Spleen (tissue), 11 donors: ENCODE data around the gene CMTM6. TPM values are rescaled to one million over a fixed set of nuclear protein-coding genes. Genes with fewer than 3 reads are reported as not detected.

Experiments used
- DNase-seq: peaks from one replicate; pipeline ENCODE4 v3.0.0-alpha.2; 2020
- H3K27ac ChIP-seq, 8 donors: fragments of 200-600 bp; sonication (generic) in 7 of 8; 1 replicate in 4 of 8; 2 replicates in 4 of 8; pipeline versions ENCODE4 v1.5.0 to v1.8.0; 2016 to 2021; ENCODE audit warnings: inconsistent platforms in 4 of 8, mild to moderate bottlenecking in 4 of 8, moderate library complexity in 1 of 8
- H3K27me3 ChIP-seq, 7 donors: fragments of 200-600 bp; sonication (generic) in 6 of 7; replicated peaks in 1 of 7; 1 replicate in 4 of 7; 2 replicates in 3 of 7; pipeline versions ENCODE4 v1.5.0 to v1.8.0; 2016 to 2021; ENCODE audit warnings: inconsistent platforms in 3 of 7, mild to moderate bottlenecking in 1 of 7
- H3K36me3 ChIP-seq, 6 donors: fragments of 200-600 bp; sonication (generic) in 5 of 6; 1 replicate in 4 of 6; 2 replicates in 2 of 6; pipeline versions ENCODE4 v1.5.0 to v1.8.0; 2016 to 2021; ENCODE audit warnings: inconsistent platforms in 2 of 6
- H3K4me1 ChIP-seq, 6 donors: fragments of 200-600 bp; sonication (generic) in 5 of 6; 1 replicate in 3 of 6; 2 replicates in 3 of 6; pipeline versions ENCODE4 v1.5.0 to v1.8.0; 2016 to 2021; ENCODE audit warnings: inconsistent platforms in 3 of 6
- H3K4me3 ChIP-seq, 8 donors: fragments of 200-600 bp; sonication (generic) in 7 of 8; 1 replicate in 4 of 8; 2 replicates in 4 of 8; pipeline versions ENCODE4 v1.5.0 to v1.8.0; 2016 to 2021; ENCODE audit warnings: inconsistent platforms in 4 of 8, mild to moderate bottlenecking in 4 of 8, moderate library complexity in 2 of 8
- H3K9me3 ChIP-seq, 8 donors: fragments of 200-600 bp; sonication (generic) in 7 of 8; 1 replicate in 4 of 8; 2 replicates in 4 of 8; pipeline versions ENCODE4 v1.5.0 to v1.8.0; 2016 to 2021; ENCODE audit warnings: inconsistent platforms in 4 of 8
- CTCF ChIP-seq, 11 experiments: fragments of 200-600 bp in 7 of 11; fragments of 450-650 bp in 4 of 11; sonication (generic) in 4 of 11; IDR thresholded peaks in 8 of 11; conservative IDR thresholded peaks in 3 of 11; 1 replicate in 7 of 11; 2 replicates in 4 of 11; pipeline versions ENCODE4 v1.4.0 to v1.8.0; 2016 to 2021; ENCODE audit warnings: antibody characterized with exemption in 11 of 11, inconsistent platforms in 4 of 11, mild to moderate bottlenecking in 1 of 11
- POLR2A ChIP-seq, 3 donors: fragments of 450-650 bp; IDR thresholded peaks; one replicate each; pipeline ENCODE4 v1.5.1; 2017; ENCODE audit warnings: antibody characterized with exemption in 3 of 3, mild to moderate bottlenecking in 1 of 3
- POLR2AphosphoS5 ChIP-seq, 3 donors: sonication (generic); formaldehyde crosslinking; IDR thresholded peaks; one replicate each; pipeline ENCODE4 v1.5.1; 2017; ENCODE audit warnings: antibody characterized with exemption in 3 of 3
- WGBS, 5 donors: extraction: QIAGEN DNeasy Blood & Tissue Kit in 3 of 5; methylation state at CpG; one replicate each; pipeline versions ENCODE4 v1.1.5 to v1.1.7; 2013 to 2018; 5-methylcytosine and 5-hydroxymethylcytosine counted together
- intact Hi-C: fragments of 100-400 bp; cut with DNase I; formaldehyde crosslinking; loops from one replicate; pipeline ENCODE4 v1.15.0; 2023; ENCODE audit warnings: low total_unique reads
- polyA plus RNA-seq, 3 donors: library from polyadenylated mRNA; stranded (reverse); fragments of 200-250 nt; gene quantifications; one replicate each; pipeline ENCODE4 v1.2.1, GENCODE V29; 2013
- total RNA-seq, 7 donors: library from RNA; depleted of rRNA in 3 of 7; stranded (reverse); fragments of >200 nt in 3 of 7; fragmentation: NEBNext Ultra II Directional in 4 of 7; extraction: Animal tissue kit (Norgen Biotek cat#: 25700) in 4 of 7; gene quantifications; one replicate each; pipeline versions ENCODE4 v1.1.0 to v1.2.1, GENCODE V29; 2016 to 2021
- donor health status: healthy with polysubstance abuse.
- donor health status: DM: no; HTN: no; CAD: no; lungs with moderate emphysema.
- donor health status: DM: no; HTN: no; CAD: no.
- donor health status: Bipolar disorder and iron deficiency.
- donor health status: healthy.
- donor health status: DM: no; HTN: no; CAD: no.
- donor health status: DM: yes; HTN: yes; CAD: no.

Gene CMTM6
- total and polyA plus RNA-seq, 10 donors, result 26.6 to 116 (median 75.4) TPM

GRCh38 chr3:32450992-32451659 is 51.5 kb downstream of the CMTM6 start:
- no peak for DNase-seq
- H3K27me3 ChIP-seq, result no peaks in the 10 kb centered on the region
- intact Hi-C loops, result no loop called here
- no peaks in the 10 kb centered on the region for H3K9me3 ChIP-seq
- no peak overlapping the region for H3K27ac ChIP-seq
- H3K4me1 ChIP-seq, result peaks cover 3 to 60% (median 29%) of the 10 kb centered on the region in 6 donors
- peaks cover 0 to 80% (median 36%) of the 10 kb centered on the region in 6 donors for H3K36me3 ChIP-seq
- WGBS, 5 donors, result 88 to 98% (median 94%) methylated on average over 12 of the region's 12 CpGs
- no peak for TF ChIP-seq POLR2A (IDR thresholded peaks at IDR 0.05)
- H3K4me3 ChIP-seq, result no peak overlapping the region

GRCh38 chr3:32450426-32450825 is 52.2 kb downstream of the CMTM6 start:
- intact Hi-C loops, result no loop called here
- no peak for TF ChIP-seq POLR2AphosphoS5 (IDR thresholded peaks at IDR 0.05)
- TF ChIP-seq CTCF (IDR thresholded peaks at IDR 0.05 in 8 of 11, conservative IDR thresholded peaks at IDR 0.05 in 3 of 11), result no peak
- TF ChIP-seq POLR2A (IDR thresholded peaks at IDR 0.05), result no peak
- no peak overlapping the region for H3K4me3 ChIP-seq
- H3K4me1 ChIP-seq, result peaks cover 3 to 58% (median 25%) of the 10 kb centered on the region in 6 donors
- no peak overlapping the region for H3K27ac ChIP-seq
- DNase-seq, result no peak
- H3K9me3 ChIP-seq, result no peaks in the 10 kb centered on the region
- H3K27me3 ChIP-seq, result no peaks in the 10 kb centered on the region
- 94 to 100% (median 97%) methylated on average over 2 of the region's 2 CpGs for WGBS, 5 donors
- H3K36me3 ChIP-seq, result peaks cover 0 to 73% (median 35%) of the 10 kb centered on the region in 6 donors

- TF ChIP-seq POLR2AphosphoS5 (IDR thresholded peaks at IDR 0.05), result no peak
- TF ChIP-seq CTCF (IDR thresholded peaks at IDR 0.05 in 8 of 11, conservative IDR thresholded peaks at IDR 0.05 in 3 of 11), result no peak
- TF ChIP-seq POLR2A (IDR thresholded peaks at IDR 0.05), result no peak
- no peak overlapping the region for H3K27ac ChIP-seq
- 78 to 97% (median 95%) methylated on average over 3 of the region's 3 CpGs for WGBS, 5 donors
- intact Hi-C loops, result no loop called here
- H3K4me3 ChIP-seq, result no peak overlapping the region
- H3K36me3 ChIP-seq, result peaks cover 0 to 66% (median 32%) of the 10 kb centered on the region in 6 donors
- no peaks in the 10 kb centered on the region for H3K9me3 ChIP-seq
- H3K4me1 ChIP-seq, result peaks cover 0 to 52% (median 23%) of the 10 kb centered on the region in 6 donors
- no peaks in the 10 kb centered on the region for H3K27me3 ChIP-seq
- no peak for DNase-seq
Observed at GRCh38 chr3:32449691-32450090, 53.0 kb downstream of the CMTM6 start.

- Histone ChIP-seq H3K27ac (peak overlapping the region in 2 of 8 donors; percentile 18 to 33), H3K36me3 (peaks cover 0 to 62% (median 24%) of the 10 kb centered on the region in 6 donors), H3K4me3 (no peak overlapping the region), H3K27me3 (no peaks in the 10 kb centered on the region), H3K9me3 (no peaks in the 10 kb centered on the region), H3K4me1 (peaks cover 3 to 60% (median 27%) of the 10 kb centered on the region in 6 donors)
- intact Hi-C loops, result no loop called here
- TF ChIP-seq POLR2A (IDR thresholded peaks at IDR 0.05), result no peak
- no peak for TF ChIP-seq CTCF (IDR thresholded peaks at IDR 0.05 in 8 of 11, conservative IDR thresholded peaks at IDR 0.05 in 3 of 11)
- TF ChIP-seq POLR2AphosphoS5 (IDR thresholded peaks at IDR 0.05), result peak in 1 of 3 donors; percentile 22
- 63 to 75% (median 67%) methylated on average over 12 to 14 of the region's 14 CpGs for WGBS, 5 donors
- no peak for DNase-seq
Observed at GRCh38 chr3:32448686-32449474, 53.8 kb downstream of the CMTM6 start.
